Fibroblast of lung (primary cell): ENCODE data around the gene GJC2. TPM values are rescaled to one million over a fixed set of nuclear protein-coding genes. Genes with fewer than 3 reads are reported as not detected.

Experiments used
- DNase-seq, 2 donors: peaks; one replicate each; pipeline versions ENCODE4 v3.0.0 to v3.0.0-alpha.2; 2010; ENCODE audit warnings: low read depth in 2 of 2
- H2AFZ ChIP-seq: 2 replicates; pipeline ENCODE4 v1.5.1; 2012; ENCODE audit warnings: low read length, control low read depth, inconsistent platforms
- H3K27ac ChIP-seq: 2 replicates; pipeline ENCODE4 v1.5.1; 2011; ENCODE audit warnings: low read length, control low read depth; ENCODE audit not compliant: insufficient read depth
- H3K27me3 ChIP-seq: 2 replicates; pipeline ENCODE4 v1.5.1; 2011; ENCODE audit warnings: mild to moderate bottlenecking, low read length; ENCODE audit not compliant: control insufficient read depth, insufficient read depth
- H3K36me3 ChIP-seq: 2 replicates; pipeline ENCODE4 v1.5.1; 2011; ENCODE audit warnings: low read length; ENCODE audit not compliant: control insufficient read depth, insufficient read depth
- H3K4me1 ChIP-seq: 2 replicates; pipeline ENCODE4 v1.5.1; 2011; ENCODE audit warnings: low read length; ENCODE audit not compliant: control insufficient read depth, insufficient read depth; ENCODE audit errors: extremely low read depth
- H3K4me2 ChIP-seq: 2 replicates; pipeline ENCODE4 v1.5.1; 2011; ENCODE audit warnings: low read length, control low read depth; ENCODE audit not compliant: insufficient read depth; ENCODE audit errors: extremely low read depth
- H3K4me3 ChIP-seq, 4 experiments: fragments of 200-600 bp in 1 of 4; sonication (generic) in 1 of 4; replicated peaks in 1 of 4; 2 replicates each; pipeline ENCODE4 v1.5.1; 2011 to 2016; ENCODE audit warnings: low read length in 4 of 4, low read depth in 3 of 4, mild to moderate bottlenecking in 3 of 4, control low read depth in 2 of 4, inconsistent platforms in 1 of 4, mixed read lengths in 1 of 4; ENCODE audit not compliant: insufficient read depth in 1 of 4; ENCODE audit errors: control extremely low read depth in 1 of 4
- H3K79me2 ChIP-seq: 2 replicates; pipeline ENCODE4 v1.5.1; 2012; ENCODE audit warnings: mild to moderate bottlenecking, low read length, inconsistent platforms; ENCODE audit not compliant: control insufficient read depth, insufficient read depth
- H3K9ac ChIP-seq: 2 replicates; pipeline ENCODE4 v1.5.1; 2011; ENCODE audit warnings: mild to moderate bottlenecking, low read length, control low read depth; ENCODE audit not compliant: insufficient read depth
- H3K9me3 ChIP-seq: 2 replicates; pipeline ENCODE4 v1.5.1; 2012; ENCODE audit warnings: low read depth, low read length; ENCODE audit not compliant: control insufficient read depth, insufficient read depth
- H4K20me1 ChIP-seq: 2 replicates; pipeline ENCODE4 v1.5.1; 2011; ENCODE audit warnings: low read length; ENCODE audit not compliant: control insufficient read depth, insufficient read depth; ENCODE audit errors: extremely low read depth
- CTCF ChIP-seq, 2 donors: IDR thresholded peaks in 1 of 2; conservative IDR thresholded peaks in 1 of 2; 1 replicate in 1 of 2; 2 replicates in 1 of 2; pipeline ENCODE4 v1.5.1; 2011 to 2012; ENCODE audit warnings: low read length in 2 of 2, control low read depth in 1 of 2, inconsistent platforms in 1 of 2, low read depth in 1 of 2, mild to moderate bottlenecking in 1 of 2
- EZH2 ChIP-seq: IDR thresholded peaks from 2 replicates; pipeline ENCODE4 v1.5.1; 2012; ENCODE audit warnings: low read length, control low read depth, mild to moderate bottlenecking; ENCODE audit errors: missing control alignments
- polyA plus RNA-seq, 2 donors: library from polyadenylated mRNA; depleted of rRNA in 1 of 2; stranded (reverse) in 1 of 2; unstranded in 1 of 2; fragments of >200 nt; gene quantifications; 2 replicates each; pipeline ENCODE4 v1.2.1, GENCODE V29; 2011 to 2012; ENCODE audit warnings: missing spikeins in 1 of 2
- total RNA-seq: library from RNA; depleted of rRNA; stranded (reverse); fragments of >200 nt; gene quantifications from 2 replicates; pipeline ENCODE4 v1.2.1, GENCODE V29; 2014

Gene GJC2
- total and polyA plus RNA-seq, 2 donors (not counting 1 experiment from before 2014, with no cell fraction given) = 1.4 to 13.4 TPM

GRCh38 chr1:228131766-228132165 is 18.0 kb upstream of the GJC2 start:
- Histone ChIP-seq H2AFZ (no peak overlapping the region), H3K9ac (no peak overlapping the region), H3K36me3 (no peaks in the 10 kb centered on the region), H3K27ac (no peak overlapping the region), H3K4me2 (no peak overlapping the region), H3K27me3 (peaks cover 7% of the 10 kb centered on the region), H4K20me1 (no peaks in the 10 kb centered on the region), H3K4me1 (no peaks in the 10 kb centered on the region), H3K4me3 (no peak overlapping the region), H3K9me3 (no peaks in the 10 kb centered on the region), H3K79me2 (no peaks in the 10 kb centered on the region)
- no peak for DNase-seq
- TF ChIP-seq EZH2 = no peak

- Histone ChIP-seq H3K79me2 (no peaks in the 10 kb centered on the region), H4K20me1 (no peaks in the 10 kb centered on the region)
- DNase-seq = no peak
These were observed 15.1 kb upstream of the GJC2 start for GRCh38 chr1:228134591-228134990.

GRCh38 chr1:228136901-228137300 is 12.8 kb upstream of the GJC2 start:
- Histone ChIP-seq H3K36me3 (peaks cover 1% of the 10 kb centered on the region), H3K9ac (no peak overlapping the region), H3K79me2 (peaks cover 17% of the 10 kb centered on the region), H3K4me2 (no peak overlapping the region), H3K4me3 (no peak overlapping the region), H2AFZ (no peak overlapping the region), H4K20me1 (no peaks in the 10 kb centered on the region), H3K27ac (no peak overlapping the region), H3K9me3 (no peaks in the 10 kb centered on the region), H3K27me3 (peaks cover 12% of the 10 kb centered on the region), H3K4me1 (peaks cover 8% of the 10 kb centered on the region)
- no peak for DNase-seq
- no peak for TF ChIP-seq CTCF (conservative IDR thresholded peaks at IDR 0.05 in 1 of 2, IDR thresholded peaks at IDR 0.05 in 1 of 2; ENCODE audit: low read depth in 1 of 2, low read length in 2 of 2)

More at GRCh38 chr1:228134591-228134990, 15.1 kb upstream of the GJC2 start:
- Histone ChIP-seq H2AFZ (no peak overlapping the region), H3K4me1 (no peaks in the 10 kb centered on the region), H3K27me3 (peaks cover 12% of the 10 kb centered on the region), H3K4me3 (no peak overlapping the region), H3K9ac (no peak overlapping the region), H3K9me3 (no peaks in the 10 kb centered on the region), H3K27ac (no peak overlapping the region), H3K36me3 (no peaks in the 10 kb centered on the region), H3K4me2 (no peak overlapping the region)
- TF ChIP-seq EZH2 (no peak), CTCF (conservative IDR thresholded peaks at IDR 0.05 in 1 of 2, IDR thresholded peaks at IDR 0.05 in 1 of 2; ENCODE audit: low read depth in 1 of 2, low read length in 2 of 2) (no peak)
